NCI-H1048 (cell line): Measurements from ENCODE around the gene ZGRF1.
"Not testable (repeated sequence)": the region's sequence is repeated elsewhere in the genome, so short reads cannot be mapped to it uniquely, and the experiment has no call there.

Experiments used
- DNase-seq: peaks from one replicate; lab custom pipeline; 2025; lab: John Stamatoyannopoulos, UW

The ZGRF1 gene

GRCh38 chr4:112516471-112517066, 120.1 kb downstream of the ZGRF1 start:
- DNase-seq, result no peak

GRCh38 chr4:112516066-112516470, 120.6 kb downstream of the ZGRF1 start, which contains the start of gene NEUROG2:
Gene NEUROG2 (minus strand): TSS chr4:112516180. CDS start chr4:112515475, 705 bp downstream.
- DNase-seq, result no peak

GRCh38 chr4:112515198-112516065, 121.3 kb downstream of the ZGRF1 start:
- DNase-seq, result no peak

GRCh38 chr4:112514647-112515197, 122.0 kb downstream of the ZGRF1 start:
- DNase-seq, result no peak

- no peak for DNase-seq
Observed at GRCh38 chr4:112513971-112514646, 122.6 kb downstream of the ZGRF1 start.

GRCh38 chr4:112511803-112512118, 124.9 kb downstream of the ZGRF1 start:
- DNase-seq, result no peak

- no peak for DNase-seq
Observed at GRCh38 chr4:112511093-112511802, 125.5 kb downstream of the ZGRF1 start.

GRCh38 chr4:112510291-112511092, 126.2 kb downstream of the ZGRF1 start:
- no peak for DNase-seq

- DNase-seq, result no peak
Observed at GRCh38 chr4:112509243-112510141, 127.2 kb downstream of the ZGRF1 start.

- DNase-seq, result no peak
Observed at GRCh38 chr4:112508356-112508755, 128.4 kb downstream of the ZGRF1 start.

GRCh38 chr4:112504807-112505206, 131.9 kb downstream of the ZGRF1 start:
- DNase-seq, result no peak

GRCh38 chr4:112502871-112503270, 133.8 kb downstream of the ZGRF1 start:
- DNase-seq, result no peak

GRCh38 chr4:112492321-112492720, 144.4 kb downstream of the ZGRF1 start:
- no peak for DNase-seq

GRCh38 chr4:112490808-112491207, 145.9 kb downstream of the ZGRF1 start:
- not testable (repeated sequence) for DNase-seq
